Activated CD4-positive, alpha-beta T cell treated with anti-CD3 and anti-CD28 coated beads, Interleukin-2, amount 50 U/mL, for 4 hours (primary cell): ENCODE measurements around the gene TSFM.

Experiments
- DNase-seq, 2 experiments: peaks; one replicate each; pipeline ENCODE4 v3.0.0-alpha.2; 2020

Gene TSFM

DNA sequence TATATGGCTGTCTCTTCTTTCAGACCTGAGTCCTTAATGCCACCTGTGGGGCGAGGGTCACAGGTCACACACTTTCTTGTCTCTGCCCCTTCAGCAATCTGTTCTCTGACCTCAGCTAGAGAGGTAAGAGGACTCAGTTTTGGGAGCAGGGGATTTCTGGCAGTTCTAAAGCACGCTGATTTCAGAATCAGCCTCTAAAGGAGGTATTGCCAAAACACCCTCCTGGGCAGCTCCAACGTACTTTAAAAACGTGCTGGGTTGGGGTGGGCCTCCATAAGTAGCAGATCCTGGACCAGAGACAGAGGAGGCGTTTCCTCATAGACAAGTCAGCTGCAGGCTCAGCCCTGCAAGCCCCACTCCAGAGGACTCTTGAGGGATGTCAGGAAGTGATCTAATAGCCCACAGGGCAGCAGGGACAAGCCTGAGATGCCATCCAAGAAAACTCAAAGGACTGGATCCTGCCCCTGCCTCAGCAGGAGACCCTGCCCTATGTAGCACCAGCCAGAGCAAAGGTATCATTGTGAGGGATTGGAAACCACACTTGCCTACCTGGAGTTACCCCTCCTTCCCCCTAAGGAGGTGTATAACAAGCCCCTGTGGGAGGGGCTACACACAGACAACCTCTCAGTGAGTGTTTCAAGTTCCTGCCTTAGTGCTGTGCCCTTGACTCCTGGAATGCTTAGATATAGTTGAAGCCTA, 55.4 kb downstream of the TSFM start:
- DNase-seq: no peak

DNA sequence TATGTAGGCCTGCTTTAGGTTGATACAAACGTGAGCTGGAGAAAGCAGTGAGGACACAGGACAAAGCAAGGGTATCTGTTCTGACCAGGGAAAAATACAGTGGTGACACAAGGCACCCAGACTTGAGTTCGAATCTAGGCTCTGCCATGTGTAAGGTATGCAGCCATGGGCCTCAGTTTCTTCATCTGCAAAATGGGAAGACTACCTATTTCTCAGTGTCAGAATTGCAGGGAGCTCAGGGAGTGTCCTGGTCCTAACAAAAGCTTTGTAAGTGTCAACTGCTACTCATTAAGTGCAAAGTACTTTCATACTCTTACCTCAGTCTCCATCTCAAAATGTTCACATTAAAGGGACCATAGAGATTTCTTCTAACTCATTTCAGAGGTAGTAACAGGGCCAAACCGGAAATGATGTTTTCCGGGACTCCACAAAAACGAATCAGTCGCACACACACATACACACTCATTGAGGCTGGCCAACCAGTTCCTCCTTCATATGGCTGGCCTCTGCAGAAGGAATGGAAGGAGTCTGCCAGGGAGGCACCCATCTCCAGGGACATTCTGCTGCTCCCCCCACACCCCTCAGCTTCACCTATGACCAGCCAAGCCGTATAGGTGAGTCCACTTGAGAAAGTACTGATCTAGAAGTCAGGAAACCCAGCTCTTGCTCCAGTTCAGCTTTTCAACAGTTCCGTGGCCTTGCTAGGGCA, 56.2 kb downstream of the TSFM start:
- DNase-seq: no peak

DNA sequence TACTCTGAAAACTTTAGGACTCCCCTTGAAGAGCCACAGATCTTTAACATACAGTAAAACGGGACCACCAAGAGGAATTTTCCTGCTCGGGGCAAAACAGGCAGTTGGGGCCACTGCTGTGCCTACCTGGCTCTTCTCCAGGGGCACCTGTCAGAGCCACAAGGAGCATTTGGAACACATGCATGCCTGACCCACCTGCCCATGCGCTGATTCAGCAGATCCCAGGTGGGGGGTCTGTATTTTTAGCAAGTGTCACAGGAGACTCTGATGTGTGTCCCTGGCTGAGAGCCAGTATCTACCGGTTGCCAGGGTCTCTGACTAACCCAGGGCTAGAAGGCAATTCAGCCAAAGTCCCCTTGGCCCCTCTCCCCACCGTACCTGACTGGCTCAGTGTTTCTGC, 57.4 kb downstream of the TSFM start:
- no peak for DNase-seq

DNA sequence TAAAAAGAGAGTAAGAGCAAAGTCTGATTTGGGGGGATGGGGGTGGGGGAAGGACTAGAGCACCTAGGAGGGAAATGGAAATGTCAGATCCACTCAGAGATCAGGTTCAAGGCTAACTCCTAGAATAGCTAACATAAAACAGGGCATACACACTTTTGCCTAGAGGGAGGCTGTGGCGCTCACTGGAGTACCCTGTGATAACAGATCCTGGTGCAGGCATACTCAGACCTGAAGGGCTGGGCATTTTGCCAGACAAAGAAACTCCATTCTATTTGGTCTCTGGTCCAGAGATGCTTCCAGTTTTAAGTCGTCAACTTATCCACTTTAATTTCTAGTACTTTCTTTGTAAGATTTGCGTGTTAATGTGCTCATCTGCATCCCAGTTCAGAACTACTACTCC, 58.1 kb downstream of the TSFM start:
- no peak for DNase-seq

DNA sequence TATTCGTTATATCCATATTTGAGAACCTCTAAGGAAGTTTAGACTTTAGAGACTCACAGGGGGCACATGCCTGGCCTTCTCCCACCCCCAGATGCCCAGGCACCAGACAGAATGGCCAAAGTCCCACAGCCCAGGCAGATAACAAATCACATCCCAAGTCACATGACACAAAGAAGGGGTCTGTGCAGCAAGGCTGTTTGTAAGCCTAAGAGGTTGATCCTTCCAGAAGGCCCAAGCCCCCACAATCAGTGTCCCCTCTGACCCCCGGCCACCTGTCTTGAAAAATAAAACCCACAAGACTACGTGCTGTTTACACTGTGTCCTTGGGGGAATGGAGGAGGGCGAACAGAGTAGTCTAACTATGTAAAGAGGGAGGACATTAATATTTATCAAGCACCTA, 58.9 kb downstream of the TSFM start:
- no peak for DNase-seq

DNA sequence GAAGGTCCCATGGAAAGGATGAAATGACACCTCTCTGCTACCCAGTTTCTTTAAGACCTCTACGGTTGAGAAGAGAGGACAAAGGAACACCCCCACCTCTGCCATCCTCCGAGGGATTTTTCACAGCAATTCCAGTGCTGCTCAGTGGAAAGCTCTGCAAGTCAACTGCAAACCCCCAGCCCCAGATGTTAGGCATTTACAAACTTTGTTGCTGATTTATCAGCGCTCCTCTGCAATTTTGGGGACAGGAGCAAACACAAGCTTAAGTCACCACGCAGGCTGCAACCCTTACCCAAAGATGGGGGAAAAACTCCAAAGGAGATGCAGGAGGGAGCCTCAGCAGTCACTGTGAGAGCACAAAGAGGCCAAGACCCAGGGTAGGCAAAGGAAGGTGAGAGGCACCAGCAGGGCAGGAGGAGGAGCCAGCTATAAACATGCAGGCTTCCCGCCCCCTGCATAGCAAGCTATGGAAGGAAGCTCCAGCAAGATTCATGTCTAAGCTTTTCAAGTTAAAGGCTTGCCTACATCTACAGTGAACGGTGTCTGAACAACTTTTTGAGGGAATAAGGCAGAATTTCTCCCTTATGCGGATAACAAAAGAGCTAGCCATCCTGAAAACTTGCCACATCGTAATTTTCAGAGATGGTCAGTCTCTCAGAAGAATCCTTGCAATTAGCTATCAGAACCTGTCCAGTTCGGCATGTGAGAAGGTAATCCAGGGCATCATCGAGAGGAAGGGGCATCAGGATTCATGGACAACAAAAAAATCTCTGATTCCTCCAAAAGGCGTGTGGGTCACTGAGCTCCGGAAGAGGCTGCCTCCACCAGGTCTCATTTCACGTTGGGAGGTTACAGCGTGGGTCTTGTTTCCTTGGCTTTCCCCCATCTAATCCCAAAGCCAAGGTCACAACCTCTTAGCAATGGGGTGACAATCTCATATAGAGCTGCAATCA, 60.0 kb downstream of the TSFM start:
- DNase-seq: peak in 1 of 2 experiments; percentile 21

DNA sequence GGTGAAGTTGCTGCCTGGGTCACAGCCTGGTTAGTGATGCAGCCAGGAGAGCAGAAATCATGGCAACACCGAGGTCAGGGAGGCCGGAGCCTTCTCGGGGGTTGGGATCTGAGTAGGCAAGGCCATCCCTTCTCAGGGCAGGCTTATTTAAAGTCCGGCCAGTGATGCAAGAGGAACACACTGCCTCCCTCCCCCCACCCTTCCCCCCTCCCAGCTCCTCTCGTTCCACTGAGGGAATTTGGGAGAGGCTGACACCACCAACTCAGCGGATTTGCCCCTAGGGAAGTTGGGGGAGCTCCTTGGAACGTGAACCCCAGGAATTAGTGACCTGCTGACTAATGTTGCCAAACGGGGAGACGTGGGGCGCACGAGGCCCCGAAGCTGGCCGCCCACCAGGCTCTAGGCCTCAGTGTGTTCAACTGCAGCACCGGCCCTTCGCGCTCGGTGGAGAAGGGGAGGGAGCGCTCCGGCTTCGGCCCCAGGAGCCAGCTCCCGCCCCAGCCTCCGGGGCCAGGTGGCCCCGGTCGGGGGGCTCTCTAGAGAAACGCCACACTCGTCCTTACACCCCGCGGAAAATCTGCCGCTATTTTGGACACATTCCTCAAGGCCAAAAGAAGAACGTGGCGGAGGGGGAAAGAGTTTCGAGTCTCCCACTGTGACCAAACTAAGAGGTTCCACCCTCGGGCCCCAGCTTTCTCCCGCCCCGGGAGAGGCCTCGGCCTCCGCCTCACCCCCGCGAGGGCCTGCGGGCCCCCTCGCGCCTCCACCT, 62.3 kb downstream of the TSFM start:
- peak; percentile 18 to 24 for DNase-seq

DNA sequence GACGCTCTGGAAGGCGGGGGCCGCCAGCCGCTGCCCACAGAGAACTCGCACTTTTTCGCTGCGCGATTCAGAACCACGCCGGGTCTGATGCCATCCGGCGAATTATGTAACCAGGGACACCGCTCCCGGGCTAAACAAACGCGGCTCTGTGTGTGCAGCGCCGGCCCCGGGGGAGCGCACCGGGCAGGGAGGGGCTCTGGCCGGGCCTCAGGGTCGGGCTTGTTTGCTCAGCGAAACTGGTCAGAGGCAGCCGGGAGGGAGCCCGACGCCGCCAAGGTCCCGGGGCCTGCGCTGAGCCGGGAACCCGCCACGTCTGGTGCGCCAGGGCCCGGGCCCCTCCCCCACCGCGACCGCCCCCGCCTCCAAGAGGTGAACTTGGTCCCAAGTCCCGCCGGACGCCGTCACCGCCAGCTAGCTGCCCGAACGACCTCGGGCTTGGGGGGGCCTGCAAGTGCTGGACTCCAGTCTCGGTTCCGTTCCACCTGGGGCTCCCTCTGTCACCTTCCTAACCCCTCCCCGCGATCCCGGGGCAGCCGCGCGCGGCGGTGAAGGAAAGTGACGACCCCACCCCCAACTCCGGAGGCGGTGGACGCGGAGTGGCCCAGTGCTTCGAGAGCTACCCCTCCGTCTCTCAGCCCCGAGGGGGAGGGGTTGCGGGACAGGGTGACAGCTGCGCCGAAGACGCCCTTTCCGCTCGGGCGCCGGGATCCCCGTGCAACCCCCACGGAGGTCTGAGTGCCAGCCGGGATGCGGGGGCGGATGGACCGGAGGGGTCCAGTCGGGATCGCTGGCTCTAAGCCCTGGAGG, 63.1 kb downstream of the TSFM start:
- peak; percentile 49 to 51 for DNase-seq

DNA sequence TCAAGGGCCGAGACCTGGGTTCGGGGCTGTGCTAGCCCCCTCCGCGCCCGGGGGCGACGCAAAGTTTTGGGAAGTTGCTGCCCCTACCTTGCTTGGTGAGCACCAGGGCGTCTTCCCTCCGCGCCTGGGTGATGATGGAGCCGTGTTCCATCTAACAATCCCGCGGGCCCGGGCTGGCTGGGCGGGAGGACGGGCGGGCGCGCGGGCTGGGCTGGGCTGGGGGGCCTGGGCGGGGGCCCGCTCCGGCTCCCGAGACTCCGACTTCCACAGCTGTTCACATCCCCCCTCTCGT, 63.6 kb downstream of the TSFM start:
- DNase-seq: peak; percentile 15 to 22

DNA sequence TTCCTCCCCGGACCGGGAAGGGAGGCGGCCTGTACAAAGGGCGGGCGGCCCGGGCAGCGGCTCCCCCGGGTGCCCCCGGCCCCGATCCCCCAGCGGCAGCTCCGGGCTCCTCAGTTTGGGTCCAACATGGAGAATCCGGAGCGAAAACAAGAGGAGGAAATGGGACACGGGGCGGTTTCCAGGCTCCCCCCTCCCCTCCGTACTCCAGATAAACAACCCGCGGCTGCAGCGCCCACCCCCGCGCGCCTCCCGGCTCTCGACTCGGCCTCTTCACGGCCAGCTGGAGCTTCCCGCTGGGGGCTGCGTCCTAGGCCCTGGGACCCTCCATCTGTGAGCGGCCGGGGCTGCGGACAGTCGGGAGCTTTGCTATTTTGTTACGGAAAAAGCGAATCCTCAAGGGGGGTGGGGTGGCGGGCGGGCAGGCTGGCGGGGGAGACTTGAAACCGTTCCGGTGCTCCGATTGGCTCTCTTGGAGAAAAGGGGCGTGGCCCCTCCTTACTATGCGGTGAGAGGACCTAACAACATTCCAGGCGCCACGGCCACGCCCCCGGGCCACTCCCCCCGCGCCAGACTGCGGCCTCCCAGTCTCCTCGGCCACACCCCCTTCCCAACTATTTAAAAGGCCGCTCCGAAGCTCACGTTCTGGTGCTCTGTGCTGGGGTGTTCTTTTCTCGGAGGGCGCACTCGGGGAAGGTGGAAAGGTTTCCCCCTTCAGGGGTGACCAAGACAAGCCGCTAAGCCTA, 64.2 kb downstream of the TSFM start, which contains the start of gene CTDSP2:
CTDSP2 (minus strand) TSS at position 153 of the 743 bp plus-strand sequence. CDS start 294 bp downstream, outside the sequence.
- DNase-seq: peak; percentile 81 to 83
